ENCODE data around the gene TEC.

The TEC gene

GRCh38 chr4:48122756-48123155 is 146.9 kb downstream of the TEC start:
- peaks cover 0 to 5% (median 3%) of the 10 kb centered on the region in 5 donors for H3K4me1 ChIP-seq (ENCODE audit: control insufficient read depth in 5 of 5, insufficient read depth in 5 of 5, low read length in 5 of 5)
- no peaks in the 10 kb centered on the region for H3K36me3 ChIP-seq (ENCODE audit: control insufficient read depth in 5 of 5, insufficient read depth in 5 of 5, low read length in 5 of 5)
- no peaks in the 10 kb centered on the region for H3K9me3 ChIP-seq (ENCODE audit: control insufficient read depth in 5 of 5, low read length in 5 of 5)
- H3K9ac ChIP-seq (ENCODE audit: low read length in 5 of 5): no peak overlapping the region
- H3K27ac ChIP-seq (ENCODE audit: low read depth, low read length): no peak overlapping the region
- H3K4me3 ChIP-seq (ENCODE audit: low read depth in 1 of 5, low read length in 5 of 5): no peak overlapping the region
- H3K27me3 ChIP-seq (ENCODE audit: control insufficient read depth in 5 of 5, insufficient read depth in 4 of 5, low read length in 5 of 5): peaks cover 0 to 6% (median 0%) of the 10 kb centered on the region in 5 donors

DNA sequence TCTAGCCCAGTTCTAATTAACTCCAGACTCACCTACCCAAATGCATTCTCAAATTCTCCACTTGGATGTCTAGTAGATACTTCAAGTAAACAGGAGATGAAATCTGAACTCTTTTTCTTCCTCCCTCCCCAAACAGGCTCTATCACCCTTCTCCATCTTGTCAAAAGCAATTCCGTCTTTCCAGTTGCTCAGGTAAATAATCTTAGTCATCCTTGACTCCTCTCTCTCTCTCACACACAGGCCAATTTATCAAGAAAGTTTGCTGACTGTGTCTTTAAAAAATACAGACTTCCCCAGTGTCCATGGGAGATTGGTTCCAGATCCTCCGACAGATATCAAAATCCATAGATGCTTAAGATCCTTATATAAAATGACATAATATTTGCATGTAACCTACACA is 148.5 kb downstream of the TEC start:
- H3K9me3 ChIP-seq (ENCODE audit: control insufficient read depth in 5 of 5, low read length in 5 of 5): no peaks in the 10 kb centered on the region
- no peak overlapping the region for H3K9ac ChIP-seq (ENCODE audit: low read length in 5 of 5)
- H3K27me3 ChIP-seq (ENCODE audit: control insufficient read depth in 5 of 5, insufficient read depth in 4 of 5, low read length in 5 of 5): peaks cover 0 to 6% (median 0%) of the 10 kb centered on the region in 5 donors
- no peaks in the 10 kb centered on the region for H3K36me3 ChIP-seq (ENCODE audit: control insufficient read depth in 5 of 5, insufficient read depth in 5 of 5, low read length in 5 of 5)
- no peaks in the 10 kb centered on the region for H3K4me1 ChIP-seq (ENCODE audit: control insufficient read depth in 5 of 5, insufficient read depth in 5 of 5, low read length in 5 of 5)
- no peak overlapping the region for H3K4me3 ChIP-seq (ENCODE audit: low read depth in 1 of 5, low read length in 5 of 5)
- H3K27ac ChIP-seq (ENCODE audit: low read depth, low read length): no peak overlapping the region

DNA sequence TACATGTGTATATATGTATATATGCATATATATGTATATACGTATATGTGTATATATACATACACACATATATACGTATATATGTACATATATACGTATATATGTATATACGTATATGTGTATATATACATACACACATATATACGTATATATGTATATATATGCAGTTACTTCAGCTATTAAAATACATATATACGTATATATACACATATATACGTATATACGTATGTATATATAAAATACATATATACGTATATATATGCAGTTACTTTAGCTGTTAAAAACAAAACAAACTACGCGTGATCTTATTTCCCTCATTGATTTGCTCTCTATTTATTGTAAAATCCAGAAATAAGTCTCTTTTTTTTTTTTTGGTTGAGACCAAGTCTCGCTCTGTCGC is 149.5 kb downstream of the TEC start:
- no peaks in the 10 kb centered on the region for H3K9me3 ChIP-seq (ENCODE audit: control insufficient read depth in 5 of 5, low read length in 5 of 5)
- H3K4me3 ChIP-seq (ENCODE audit: low read depth in 1 of 5, low read length in 5 of 5): no peak overlapping the region
- H3K27ac ChIP-seq (ENCODE audit: low read depth, low read length): no peak overlapping the region
- no peak overlapping the region for H3K9ac ChIP-seq (ENCODE audit: low read length in 5 of 5)
- no peaks in the 10 kb centered on the region for H3K36me3 ChIP-seq (ENCODE audit: control insufficient read depth in 5 of 5, insufficient read depth in 5 of 5, low read length in 5 of 5)
- no peaks in the 10 kb centered on the region for H3K4me1 ChIP-seq (ENCODE audit: control insufficient read depth in 5 of 5, insufficient read depth in 5 of 5, low read length in 5 of 5)
- H3K27me3 ChIP-seq (ENCODE audit: control insufficient read depth in 5 of 5, insufficient read depth in 4 of 5, low read length in 5 of 5): peaks cover 0 to 6% (median 0%) of the 10 kb centered on the region in 5 donors

GRCh38 chr4:48119646-48120045 is 150.0 kb downstream of the TEC start:
- H3K9me3 ChIP-seq (ENCODE audit: control insufficient read depth in 5 of 5, low read length in 5 of 5): no peaks in the 10 kb centered on the region
- H3K36me3 ChIP-seq (ENCODE audit: control insufficient read depth in 5 of 5, insufficient read depth in 5 of 5, low read length in 5 of 5): no peaks in the 10 kb centered on the region
- no peak overlapping the region for H3K4me3 ChIP-seq (ENCODE audit: low read depth in 1 of 5, low read length in 5 of 5)
- no peak overlapping the region for H3K9ac ChIP-seq (ENCODE audit: low read length in 5 of 5)
- H3K27me3 ChIP-seq (ENCODE audit: control insufficient read depth in 5 of 5, insufficient read depth in 4 of 5, low read length in 5 of 5): peaks cover 0 to 6% (median 0%) of the 10 kb centered on the region in 5 donors
- H3K27ac ChIP-seq (ENCODE audit: low read depth, low read length): no peak overlapping the region
- no peaks in the 10 kb centered on the region for H3K4me1 ChIP-seq (ENCODE audit: control insufficient read depth in 5 of 5, insufficient read depth in 5 of 5, low read length in 5 of 5)

GRCh38 chr4:48118081-48118480 is 151.6 kb downstream of the TEC start:
- Histone ChIP-seq H3K27me3 (ENCODE audit: control insufficient read depth in 5 of 5, insufficient read depth in 4 of 5, low read length in 5 of 5) (no peaks in the 10 kb centered on the region), H3K27ac (ENCODE audit: low read depth, low read length) (no peak overlapping the region), H3K4me3 (ENCODE audit: low read depth in 1 of 5, low read length in 5 of 5) (no peak overlapping the region), H3K9ac (ENCODE audit: low read length in 5 of 5) (no peak overlapping the region), H3K4me1 (ENCODE audit: control insufficient read depth in 5 of 5, insufficient read depth in 5 of 5, low read length in 5 of 5) (no peaks in the 10 kb centered on the region), H3K36me3 (ENCODE audit: control insufficient read depth in 5 of 5, insufficient read depth in 5 of 5, low read length in 5 of 5) (no peaks in the 10 kb centered on the region), H3K9me3 (ENCODE audit: control insufficient read depth in 5 of 5, low read length in 5 of 5) (no peaks in the 10 kb centered on the region)

DNA sequence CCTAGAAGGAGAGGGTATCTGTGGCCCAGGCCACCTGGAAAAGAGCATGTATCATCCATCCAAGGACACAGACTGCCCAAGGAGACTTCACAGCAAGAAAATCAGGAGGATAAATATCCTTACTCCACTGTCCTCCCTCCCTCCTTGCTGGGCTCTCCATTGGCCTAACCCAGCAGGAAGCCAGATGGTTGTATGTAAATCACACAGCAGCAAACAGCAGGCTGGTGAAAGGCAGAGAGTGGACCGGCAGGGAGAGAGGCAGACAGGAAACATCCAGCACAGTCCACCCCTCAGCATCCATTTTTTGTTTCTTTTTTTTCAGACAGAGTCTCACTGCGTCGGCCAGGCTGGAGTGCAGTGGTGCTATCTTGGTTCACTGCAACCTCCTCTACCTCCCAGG is 153.1 kb downstream of the TEC start:
- Histone ChIP-seq H3K4me3 (ENCODE audit: low read depth in 1 of 5, low read length in 5 of 5) (no peak overlapping the region), H3K27ac (ENCODE audit: low read depth, low read length) (no peak overlapping the region), H3K27me3 (ENCODE audit: control insufficient read depth in 5 of 5, insufficient read depth in 4 of 5, low read length in 5 of 5) (no peaks in the 10 kb centered on the region), H3K4me1 (ENCODE audit: control insufficient read depth in 5 of 5, insufficient read depth in 5 of 5, low read length in 5 of 5) (no peaks in the 10 kb centered on the region), H3K36me3 (ENCODE audit: control insufficient read depth in 5 of 5, insufficient read depth in 5 of 5, low read length in 5 of 5) (no peaks in the 10 kb centered on the region), H3K9me3 (ENCODE audit: control insufficient read depth in 5 of 5, low read length in 5 of 5) (no peaks in the 10 kb centered on the region), H3K9ac (ENCODE audit: low read length in 5 of 5) (no peak overlapping the region)

- H3K9ac ChIP-seq (ENCODE audit: low read length in 5 of 5): no peak overlapping the region
- H3K4me3 ChIP-seq (ENCODE audit: low read depth in 1 of 5, low read length in 5 of 5): no peak overlapping the region
- no peak overlapping the region for H3K27ac ChIP-seq (ENCODE audit: low read depth, low read length)
- no peaks in the 10 kb centered on the region for H3K27me3 ChIP-seq (ENCODE audit: control insufficient read depth in 5 of 5, insufficient read depth in 4 of 5, low read length in 5 of 5)
- H3K9me3 ChIP-seq (ENCODE audit: control insufficient read depth in 5 of 5, low read length in 5 of 5): no peaks in the 10 kb centered on the region
- no peaks in the 10 kb centered on the region for H3K4me1 ChIP-seq (ENCODE audit: control insufficient read depth in 5 of 5, insufficient read depth in 5 of 5, low read length in 5 of 5)
- no peaks in the 10 kb centered on the region for H3K36me3 ChIP-seq (ENCODE audit: control insufficient read depth in 5 of 5, insufficient read depth in 5 of 5, low read length in 5 of 5)
Observed at GRCh38 chr4:48114412-48114811, 155.2 kb downstream of the TEC start.

DNA sequence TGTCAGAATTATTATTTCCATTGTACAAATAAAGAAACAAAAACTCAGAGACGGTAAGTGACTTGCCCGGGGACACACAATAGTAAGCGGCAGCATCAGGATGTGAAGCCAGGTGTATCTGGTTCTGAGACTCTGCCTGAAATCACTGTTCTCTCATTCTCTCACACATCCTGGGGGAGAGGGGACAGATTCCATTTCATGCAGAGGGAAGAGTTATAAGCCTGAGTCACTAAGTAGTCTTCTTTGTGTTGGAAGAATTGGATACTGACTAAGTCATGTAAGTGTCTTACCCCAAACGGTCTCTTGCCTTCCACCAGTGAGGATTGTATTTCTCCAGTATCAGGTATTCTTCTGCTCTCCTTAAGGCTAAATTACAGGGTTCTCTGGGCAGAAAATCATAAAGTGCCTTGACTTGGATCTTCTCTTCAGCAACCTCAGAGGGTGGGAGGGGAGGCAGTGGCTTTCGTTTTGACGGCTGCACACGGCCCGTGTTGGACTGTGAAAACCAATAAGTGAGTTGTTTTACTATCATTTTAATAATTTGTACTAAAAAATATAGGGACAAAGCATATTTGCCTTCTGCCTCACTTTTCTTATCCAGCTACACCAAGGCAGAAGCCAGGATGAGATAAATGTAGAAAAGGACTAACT is 157.5 kb downstream of the TEC start:
- Histone ChIP-seq H3K27me3 (ENCODE audit: control insufficient read depth in 5 of 5, insufficient read depth in 4 of 5, low read length in 5 of 5) (no peaks in the 10 kb centered on the region), H3K27ac (ENCODE audit: low read depth, low read length) (no peak overlapping the region)

DNA sequence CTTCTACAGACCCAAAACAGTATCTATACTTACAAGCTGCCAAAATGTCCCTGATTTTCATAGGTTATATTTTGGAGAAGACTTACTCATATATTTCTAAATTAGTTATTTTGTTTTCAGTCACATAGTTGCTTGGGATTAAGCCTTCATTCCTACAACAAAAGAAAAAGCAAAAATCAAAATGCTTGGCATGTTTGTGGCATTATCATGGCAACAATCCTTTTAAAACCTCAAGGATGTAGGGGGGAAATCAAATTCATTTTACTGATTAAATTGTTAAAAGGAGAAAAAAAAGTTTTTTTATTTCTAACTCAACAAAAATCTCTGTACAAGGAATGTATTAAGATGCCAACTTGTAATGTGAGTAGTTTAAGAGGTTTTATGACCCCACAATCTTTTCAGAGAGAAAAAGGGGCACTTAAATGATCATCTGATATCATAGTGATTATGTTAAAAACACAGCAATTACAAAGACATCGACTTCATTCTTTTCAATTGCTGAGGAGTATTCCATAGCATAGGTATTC is 159.1 kb downstream of the TEC start:
- Histone ChIP-seq H3K9ac (ENCODE audit: low read length in 5 of 5) (no peak overlapping the region), H3K9me3 (ENCODE audit: control insufficient read depth in 5 of 5, low read length in 5 of 5) (no peaks in the 10 kb centered on the region), H3K36me3 (ENCODE audit: control insufficient read depth in 5 of 5, insufficient read depth in 5 of 5, low read length in 5 of 5) (no peaks in the 10 kb centered on the region), H3K4me3 (ENCODE audit: low read depth in 1 of 5, low read length in 5 of 5) (no peak overlapping the region), H3K27ac (ENCODE audit: low read depth, low read length) (no peak overlapping the region), H3K27me3 (ENCODE audit: control insufficient read depth in 5 of 5, insufficient read depth in 4 of 5, low read length in 5 of 5) (no peaks in the 10 kb centered on the region), H3K4me1 (ENCODE audit: control insufficient read depth in 5 of 5, insufficient read depth in 5 of 5, low read length in 5 of 5) (no peaks in the 10 kb centered on the region)

More for the DNA sequence above, 157.5 kb downstream of the TEC start:
- no peak overlapping the region for H3K9ac ChIP-seq (ENCODE audit: low read length in 5 of 5)
- no peaks in the 10 kb centered on the region for H3K9me3 ChIP-seq (ENCODE audit: control insufficient read depth in 5 of 5, low read length in 5 of 5)
- no peaks in the 10 kb centered on the region for H3K4me1 ChIP-seq (ENCODE audit: control insufficient read depth in 5 of 5, insufficient read depth in 5 of 5, low read length in 5 of 5)
- no peak overlapping the region for H3K4me3 ChIP-seq (ENCODE audit: low read depth in 1 of 5, low read length in 5 of 5)
- H3K36me3 ChIP-seq (ENCODE audit: control insufficient read depth in 5 of 5, insufficient read depth in 5 of 5, low read length in 5 of 5): no peaks in the 10 kb centered on the region

DNA sequence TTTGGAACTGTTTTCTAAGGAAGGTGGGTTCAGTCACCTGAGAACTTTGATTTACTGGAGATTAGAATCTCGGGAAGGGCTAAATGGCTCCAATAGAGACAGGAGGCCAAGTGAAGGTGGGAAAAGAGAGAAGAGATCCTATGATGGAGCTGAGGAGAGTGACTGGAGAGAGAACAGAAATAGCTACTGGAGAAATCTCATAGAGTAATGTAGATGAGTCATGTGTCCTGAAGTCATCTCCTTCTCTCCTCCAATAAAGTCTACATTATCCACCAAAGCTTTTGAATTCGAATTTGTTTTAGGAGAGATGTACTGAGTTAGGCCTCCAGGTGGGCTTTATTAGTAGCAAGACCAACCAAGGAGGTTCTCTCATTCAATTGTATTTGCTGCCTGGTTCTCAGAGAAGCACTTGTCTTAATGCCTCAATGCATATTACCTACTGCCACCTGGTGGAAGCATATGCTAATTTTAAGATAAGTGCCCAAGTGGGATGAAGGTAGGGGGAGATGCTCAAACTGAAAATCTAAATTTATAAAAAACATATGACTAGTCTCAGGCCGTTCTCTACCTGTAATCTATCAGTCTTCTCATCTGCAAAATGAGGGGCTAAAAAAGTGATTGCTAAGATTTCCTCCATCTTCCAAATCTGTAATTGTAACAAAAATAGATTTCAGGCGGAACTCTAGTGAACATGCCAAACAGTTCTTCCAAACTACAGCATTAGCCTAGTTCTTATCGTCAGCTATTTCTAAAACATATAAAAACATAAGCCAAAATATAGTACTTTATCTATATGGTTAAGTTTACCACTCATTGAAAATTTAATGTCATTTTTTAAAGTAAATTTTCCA is 160.0 kb downstream of the TEC start:
- Histone ChIP-seq H3K27me3 (ENCODE audit: control insufficient read depth in 5 of 5, insufficient read depth in 4 of 5, low read length in 5 of 5) (no peaks in the 10 kb centered on the region), H3K4me1 (ENCODE audit: control insufficient read depth in 5 of 5, insufficient read depth in 5 of 5, low read length in 5 of 5) (no peaks in the 10 kb centered on the region), H3K36me3 (ENCODE audit: control insufficient read depth in 5 of 5, insufficient read depth in 5 of 5, low read length in 5 of 5) (no peaks in the 10 kb centered on the region), H3K9me3 (ENCODE audit: control insufficient read depth in 5 of 5, low read length in 5 of 5) (no peaks in the 10 kb centered on the region), H3K27ac (ENCODE audit: low read depth, low read length) (no peak overlapping the region), H3K4me3 (ENCODE audit: low read depth in 1 of 5, low read length in 5 of 5) (no peak overlapping the region), H3K9ac (ENCODE audit: low read length in 5 of 5) (no peak overlapping the region)

All from subcutaneous abdominal adipose tissue (tissue), 5 donors.